GM20000 (cell line): ENCODE measurements around the gene GAL.

Experiments
- DNase-seq: peaks from one replicate; pipeline ENCODE4 v3.0.0; 2012; ENCODE audit warnings: low spot score
- CTCF ChIP-seq: IDR thresholded peaks from 2 replicates; pipeline ENCODE4 v1.5.1; 2012; ENCODE audit warnings: mild to moderate bottlenecking, control low read depth; ENCODE audit errors: extremely low read depth, missing control alignments

GAL gene

DNA sequence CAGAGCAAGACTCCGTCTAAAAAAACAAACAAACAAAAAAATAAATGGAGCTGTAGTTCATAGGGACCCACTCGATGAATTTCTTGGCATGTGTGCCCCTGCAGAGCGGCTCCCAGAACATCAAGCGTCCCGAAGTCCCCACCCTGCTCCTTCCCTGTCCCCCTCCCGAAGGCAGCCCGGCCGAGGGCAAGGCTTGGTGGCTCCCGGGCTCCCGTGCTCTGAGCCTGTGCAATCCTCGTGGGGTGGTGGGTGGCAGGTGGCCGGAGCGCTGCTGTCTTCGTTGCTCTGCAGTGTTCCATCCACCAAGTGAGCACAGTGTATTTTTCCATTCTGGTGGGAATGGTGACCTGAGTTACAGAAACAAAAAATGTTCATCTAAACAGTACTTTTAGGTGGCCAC, 33.5 kb upstream of the GAL start:
- TF ChIP-seq CTCF, result no peak
- DNase-seq, result no peak

DNA sequence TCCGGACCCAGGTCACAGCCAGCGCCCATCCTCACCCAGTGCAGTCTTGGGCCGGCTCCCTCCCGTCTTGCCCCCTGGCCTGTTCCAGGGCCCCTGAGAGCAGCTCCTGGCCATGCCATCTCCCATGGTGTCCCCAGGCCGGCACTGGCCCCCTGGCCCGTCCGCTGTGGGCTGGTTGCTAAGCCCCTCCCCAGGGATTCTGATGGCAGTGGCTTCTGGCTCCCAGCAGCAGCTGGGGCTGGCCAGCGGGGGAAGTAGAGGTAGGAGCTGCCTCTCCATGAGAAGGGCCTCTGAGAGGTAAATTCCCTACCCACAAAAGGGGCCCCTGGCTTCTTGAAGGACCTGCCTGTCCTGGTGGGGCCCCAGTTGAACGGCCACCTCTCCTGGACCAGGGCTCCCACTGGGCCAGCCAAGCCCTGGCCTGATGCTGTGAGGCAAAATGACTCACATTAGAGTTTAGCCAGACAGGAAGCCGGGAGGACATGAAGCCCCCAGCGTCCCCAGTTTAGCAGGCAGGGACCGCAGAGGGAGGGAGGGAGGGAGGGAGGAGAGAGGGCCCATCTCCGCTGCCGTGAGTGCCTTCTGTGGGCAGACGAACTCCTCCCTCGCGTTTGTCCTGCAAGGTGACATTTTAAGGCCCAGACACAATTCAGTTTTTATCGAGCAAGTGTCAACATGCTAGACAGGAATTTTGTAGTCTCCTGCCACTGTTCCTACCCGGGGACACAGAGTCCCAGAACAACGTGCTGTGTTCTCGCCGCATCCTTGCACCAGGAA, 32.9 kb upstream of the GAL start:
- no peak for TF ChIP-seq CTCF
- no peak for DNase-seq

DNA sequence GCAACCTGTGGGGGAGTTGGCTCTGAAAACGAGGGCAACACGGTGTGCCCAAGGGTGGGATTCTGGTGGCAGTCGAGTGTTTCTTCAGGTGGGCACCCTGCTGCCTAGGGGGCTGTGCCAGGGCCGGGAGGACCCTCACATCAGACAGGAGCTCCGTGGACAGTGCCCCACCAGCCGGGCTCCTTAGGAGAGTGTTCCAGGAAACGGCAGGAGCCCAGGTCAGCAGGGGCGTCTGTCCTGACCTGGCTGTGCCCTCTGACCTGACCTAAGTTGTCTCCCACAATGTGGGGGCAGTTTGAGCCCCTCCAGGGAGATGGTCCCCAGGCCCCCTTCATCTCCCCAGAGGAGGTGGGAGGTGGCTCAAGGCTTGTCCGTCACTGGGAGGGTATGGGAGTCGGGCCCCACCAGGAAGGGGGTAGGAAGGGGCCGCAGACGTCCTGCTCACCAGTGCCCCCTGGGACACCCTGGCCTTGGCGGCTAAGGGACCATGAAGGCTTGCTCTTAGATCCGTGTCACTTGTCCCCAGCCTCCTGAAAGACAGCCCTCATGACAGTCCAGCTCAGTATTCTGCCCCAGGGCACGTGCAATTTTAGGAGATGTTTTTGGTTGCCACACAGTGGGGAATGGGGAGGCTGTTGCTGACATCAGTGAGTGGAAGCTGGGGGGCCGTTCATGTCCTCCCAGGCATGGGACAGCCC, 32.2 kb upstream of the GAL start:
- TF ChIP-seq CTCF, result no peak
- DNase-seq, result no peak

- no peak for DNase-seq
- no peak for TF ChIP-seq CTCF
These were observed 31.6 kb upstream of the GAL start for GRCh38 chr11:68652683-68653156.

DNA sequence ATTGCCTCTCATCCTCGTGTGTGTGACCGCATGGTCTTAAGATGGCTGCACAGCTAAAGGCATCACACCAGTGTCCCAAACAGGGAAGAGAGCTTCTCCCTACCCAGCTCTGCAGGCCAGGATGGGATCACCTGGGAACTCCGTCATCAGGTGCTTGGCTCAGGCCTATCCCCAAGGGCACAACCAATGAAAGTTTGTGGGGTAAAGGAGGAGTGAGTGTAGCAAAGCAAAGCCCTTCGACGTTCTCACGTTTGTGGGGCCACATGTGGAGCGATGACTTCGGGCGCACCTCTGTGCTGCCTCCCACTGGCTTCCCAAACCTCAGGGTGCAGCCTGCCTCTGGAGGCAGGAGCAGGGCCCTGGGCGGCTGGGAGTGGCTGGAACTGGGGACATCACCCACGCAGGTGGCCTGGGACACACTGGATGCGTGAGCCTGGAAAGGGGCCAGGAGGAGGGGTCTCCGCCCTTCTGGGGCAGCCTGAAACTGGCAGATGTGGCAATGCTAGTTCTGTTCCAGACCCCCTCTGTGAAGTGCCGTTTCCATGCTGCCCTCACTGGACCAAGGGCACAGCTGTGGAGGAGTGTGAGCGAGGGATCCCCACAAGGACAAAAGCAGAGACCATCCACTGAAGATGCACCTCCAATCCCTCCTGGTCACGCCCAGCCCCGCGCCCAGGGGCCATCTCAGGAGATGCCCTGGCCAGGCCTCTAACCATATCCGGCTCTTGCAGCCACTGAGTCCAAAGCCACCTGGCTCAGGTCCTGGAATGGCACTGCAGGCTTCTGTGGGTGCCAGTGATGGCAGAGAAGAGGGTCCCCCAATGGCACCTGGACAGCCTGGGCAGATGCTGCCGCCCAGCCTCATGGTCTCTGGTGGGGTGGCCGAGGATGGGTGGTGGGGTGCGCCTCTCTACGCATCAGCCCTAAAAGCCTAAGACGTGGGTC, 30.6 kb upstream of the GAL start:
- no peak for TF ChIP-seq CTCF
- DNase-seq, result no peak

GRCh38 chr11:68654978-68655377, 29.4 kb upstream of the GAL start:
- DNase-seq, result no peak
- no peak for TF ChIP-seq CTCF
